ENCODE results near the gene ACE2. TPM values are rescaled to one million over a fixed set of nuclear protein-coding genes. Genes with fewer than 3 reads are reported as not detected.

Gene ACE2
- total and polyA plus RNA-seq, 2 donors (not counting 3 experiments of a cell fraction or from before 2014, with no cell fraction given) = not detected

DNA sequence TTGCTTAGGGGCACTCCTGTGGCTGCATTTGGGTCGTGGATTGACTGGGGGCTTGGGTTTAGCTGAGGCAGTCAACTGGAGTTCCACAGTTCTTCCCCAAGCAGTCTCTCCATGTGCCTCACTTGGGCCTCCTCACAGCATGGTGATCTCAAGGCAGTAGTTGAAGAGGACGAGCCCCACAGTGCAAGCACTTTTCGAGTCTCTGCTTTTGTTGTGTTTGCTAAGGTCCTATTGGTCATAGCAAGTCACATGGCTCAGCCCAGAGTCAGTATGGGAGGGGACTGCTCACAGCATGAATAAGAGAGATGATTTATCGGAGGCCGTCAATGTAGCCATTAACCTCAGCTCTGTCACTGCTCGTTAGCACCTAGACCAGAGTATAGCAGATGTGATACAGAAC, 70.4 kb downstream of the ACE2 start:
- intact Hi-C loops (cut with micrococcal nuclease) = no loop called here
- Histone ChIP-seq H3K9me1 (replicated peaks; ENCODE audit: control insufficient read depth, extremely low read depth, insufficient read depth, low read length) (no peaks in the 10 kb centered on the region), H3K27ac (ENCODE audit: insufficient read depth, low read depth, low read length) (no peak overlapping the region), H3K4me1 (ENCODE audit: control insufficient read depth, extremely low read depth, insufficient read depth, low read length) (peaks cover 22% of the 10 kb centered on the region), H3K9ac (replicated peaks; ENCODE audit: extremely low read depth, insufficient read depth, low read length) (no peak overlapping the region), H3K9me3 (replicated peaks; ENCODE audit: control insufficient read depth, insufficient read depth, low read length) (no peaks in the 10 kb centered on the region), H4K20me1 (replicated peaks; ENCODE audit: control insufficient read depth, extremely low read depth, insufficient read depth, low read length) (no peaks in the 10 kb centered on the region), H3K4me2 (ENCODE audit: insufficient read depth, low read length) (no peak overlapping the region), H3K79me2 (ENCODE audit: control insufficient read depth, insufficient read depth, low read length) (no peaks in the 10 kb centered on the region), H3K27me3 (ENCODE audit: control insufficient read depth in 2 of 2, insufficient read depth in 2 of 2, low read length in 2 of 2) (no peaks in the 10 kb centered on the region), H3K36me3 (ENCODE audit: control insufficient read depth in 2 of 2, extremely low read depth in 1 of 2, insufficient read depth in 2 of 2, low read length in 2 of 2) (peaks cover 7 to 11% of the 10 kb centered on the region in 2 experiments), H2AFZ (ENCODE audit: low read depth, low read length) (no peak overlapping the region), H3K4me3 (replicated peaks in 1 of 3; ENCODE audit: insufficient read depth in 1 of 3, low read depth in 1 of 3, low read length in 3 of 3) (no peak overlapping the region)
- CTCF ChIA-PET = interaction anchor here (1.4 kb wide), 1 partner anchor 14 kb away, joined by 3 read pairs; no protein-coding TSS in a partner anchor
- dilution Hi-C loops (cut with MboI; ENCODE audit: extremely low pct_ligation_motif_present, low sequenced_read_pairs) = no loop called here
- BruUV-seq (replicated peaks) = no TSS peak
- TF ChIP-seq GATA2 (IDR thresholded peaks at IDR 0.05; ENCODE audit: insufficient read depth, insufficient read length, low read depth, low read length) (no peak), FOS (IDR thresholded peaks at IDR 0.05; ENCODE audit: borderline replicate concordance, insufficient read depth, low read length) (no peak), POLR2AphosphoS5 (IDR thresholded peaks at IDR 0.05; ENCODE audit: insufficient read depth, low read depth, low read length) (no peak), MYC (IDR thresholded peaks at IDR 0.05; ENCODE audit: low read depth, low read length) (no peak), JUN (IDR thresholded peaks at IDR 0.05; ENCODE audit: borderline replicate concordance, insufficient read depth, insufficient read length, low read depth) (no peak), EZH2 (IDR thresholded peaks at IDR 0.05; ENCODE audit: borderline replicate concordance, low read depth, low read length, severe bottlenecking) (no peak), POLR2A (IDR thresholded peaks at IDR 0.05; ENCODE audit: low read depth, low read length) (no peak)
- TF ChIP-seq, protein P1, sequence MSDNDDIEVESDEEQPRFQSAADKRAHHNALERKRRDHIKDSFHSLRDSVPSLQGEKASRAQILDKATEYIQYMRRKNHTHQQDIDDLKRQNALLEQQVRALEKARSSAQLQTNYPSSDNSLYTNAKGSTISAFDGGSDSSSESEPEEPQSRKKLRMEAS (IDR thresholded peaks at IDR 0.05; ENCODE audit: insufficient read depth, insufficient read length) = no peak
- TF ChIP-seq, protein P2, sequence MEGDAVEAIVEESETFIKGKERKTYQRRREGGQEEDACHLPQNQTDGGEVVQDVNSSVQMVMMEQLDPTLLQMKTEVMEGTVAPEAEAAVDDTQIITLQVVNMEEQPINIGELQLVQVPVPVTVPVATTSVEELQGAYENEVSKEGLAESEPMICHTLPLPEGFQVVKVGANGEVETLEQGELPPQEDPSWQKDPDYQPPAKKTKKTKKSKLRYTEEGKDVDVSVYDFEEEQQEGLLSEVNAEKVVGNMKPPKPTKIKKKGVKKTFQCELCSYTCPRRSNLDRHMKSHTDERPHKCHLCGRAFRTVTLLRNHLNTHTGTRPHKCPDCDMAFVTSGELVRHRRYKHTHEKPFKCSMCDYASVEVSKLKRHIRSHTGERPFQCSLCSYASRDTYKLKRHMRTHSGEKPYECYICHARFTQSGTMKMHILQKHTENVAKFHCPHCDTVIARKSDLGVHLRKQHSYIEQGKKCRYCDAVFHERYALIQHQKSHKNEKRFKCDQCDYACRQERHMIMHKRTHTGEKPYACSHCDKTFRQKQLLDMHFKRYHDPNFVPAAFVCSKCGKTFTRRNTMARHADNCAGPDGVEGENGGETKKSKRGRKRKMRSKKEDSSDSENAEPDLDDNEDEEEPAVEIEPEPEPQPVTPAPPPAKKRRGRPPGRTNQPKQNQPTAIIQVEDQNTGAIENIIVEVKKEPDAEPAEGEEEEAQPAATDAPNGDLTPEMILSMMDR (IDR thresholded peaks at IDR 0.05; ENCODE audit: extremely low read depth in 1 of 2, insufficient read depth in 1 of 2, low read depth in 1 of 2, low read length in 2 of 2) = no peak
- no peak for DNase-seq (ENCODE audit: low read depth, low spot score)
- POLR2A ChIA-PET = no interaction called here
- FAIRE-seq = no peak

Measured in endothelial cell of umbilical vein (primary cell).